ENCODE results near the gene PRKAB2.
"Not testable (repeated sequence)": the region's sequence is repeated elsewhere in the genome, so short reads cannot be mapped to it uniquely, and the experiment has no call there.

The PRKAB2 gene

DNA sequence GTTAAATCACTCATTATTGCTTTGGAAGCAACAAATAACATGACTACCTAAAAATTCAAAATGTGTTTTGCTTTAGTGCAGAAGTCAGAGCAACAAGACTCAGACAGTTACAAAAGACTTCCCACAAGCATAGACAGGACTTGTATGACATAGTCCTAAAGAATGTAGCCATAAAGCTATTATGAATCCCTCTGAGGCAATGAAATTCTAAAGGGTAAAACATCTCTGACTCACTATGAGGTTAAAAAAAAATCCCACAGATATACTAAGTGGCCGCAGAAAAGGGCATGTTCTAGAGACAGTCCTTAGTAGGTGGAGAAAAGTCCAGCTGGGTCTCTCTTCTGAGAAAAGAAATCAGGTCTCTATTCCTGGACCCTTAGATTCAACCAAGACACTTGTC lies 4.9 kb downstream of the PRKAB2 start:
- no peak overlapping the region for H3K4me3 ChIP-seq (replicated peaks in 1 of 2; ENCODE audit: low read depth in 2 of 2, low read length in 2 of 2)
- TF ChIP-seq CTCF (IDR thresholded peaks at IDR 0.05; ENCODE audit: low read depth, low read length) = no peak

GRCh38 chr1:147163019-147163418 lies 9.3 kb downstream of the PRKAB2 start:
- no peak overlapping the region for H3K4me3 ChIP-seq (replicated peaks in 1 of 2; ENCODE audit: low read depth in 2 of 2, low read length in 2 of 2)
- TF ChIP-seq CTCF (IDR thresholded peaks at IDR 0.05; ENCODE audit: low read depth, low read length) = no peak

More for the DNA sequence above, 4.9 kb downstream of the PRKAB2 start:
- DNase-seq (ENCODE audit: low read depth in 2 of 2) = peak; percentile 91 to 97

GRCh38 chr1:147162093-147162492 lies 10.2 kb downstream of the PRKAB2 start:
- TF ChIP-seq CTCF (IDR thresholded peaks at IDR 0.05; ENCODE audit: low read depth, low read length) = no peak

More at GRCh38 chr1:147163019-147163418, 9.3 kb downstream of the PRKAB2 start:
- no peak for DNase-seq (ENCODE audit: low read depth in 2 of 2)

DNA sequence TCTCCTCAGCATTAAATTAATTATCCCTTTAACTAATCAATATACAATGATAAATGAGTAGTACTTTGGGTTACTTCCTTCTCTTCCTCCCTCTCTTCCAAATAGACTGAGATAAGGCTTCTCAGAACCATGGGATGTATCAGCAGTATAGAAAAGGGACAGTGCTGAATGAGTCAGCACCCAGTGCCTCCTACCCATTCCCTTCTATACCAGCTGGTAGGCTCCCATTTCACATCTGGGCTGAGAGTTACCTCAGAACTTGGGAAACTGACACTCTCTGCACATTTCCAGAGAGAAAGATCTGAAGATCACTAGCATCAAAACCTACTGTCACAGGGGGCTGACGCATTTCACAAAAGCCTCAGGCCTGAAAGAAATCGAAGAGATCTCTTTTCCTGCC lies 15.2 kb downstream of the PRKAB2 start:
- DNase-seq (ENCODE audit: low read depth in 2 of 2) = peak in 1 of 2 donors; percentile 23
- H3K4me3 ChIP-seq (replicated peaks in 1 of 2; ENCODE audit: low read depth in 2 of 2, low read length in 2 of 2) = not testable (repeated sequence)

More at GRCh38 chr1:147162093-147162492, 10.2 kb downstream of the PRKAB2 start:
- DNase-seq (ENCODE audit: low read depth in 2 of 2) = no peak
- H3K4me3 ChIP-seq (replicated peaks in 1 of 2; ENCODE audit: low read depth in 2 of 2, low read length in 2 of 2) = no peak overlapping the region

DNA sequence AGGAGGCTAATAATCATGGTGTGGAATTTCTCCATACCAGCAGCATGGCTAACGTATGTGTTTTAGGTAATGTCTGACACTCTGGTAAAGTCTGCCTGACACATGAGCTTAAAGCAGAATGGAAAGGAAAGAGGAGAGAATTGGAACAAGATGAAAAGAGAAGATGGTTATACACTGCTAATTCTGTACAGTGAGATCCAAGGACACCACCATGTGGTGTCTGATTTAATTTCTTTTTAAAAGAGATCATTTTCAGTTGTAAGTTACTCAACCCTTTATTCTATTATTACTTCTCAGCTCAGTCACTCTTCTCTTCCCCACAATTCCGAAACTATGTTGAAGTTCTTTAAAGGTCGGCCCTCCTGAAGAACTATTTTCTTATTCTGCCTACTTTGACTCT lies 15.6 kb downstream of the PRKAB2 start:
- no peak for DNase-seq (ENCODE audit: low read depth in 2 of 2)
- H3K4me3 ChIP-seq (replicated peaks in 1 of 2; ENCODE audit: low read depth in 2 of 2, low read length in 2 of 2) = no peak overlapping the region
- no peak for TF ChIP-seq CTCF (IDR thresholded peaks at IDR 0.05; ENCODE audit: low read depth, low read length)

DNA sequence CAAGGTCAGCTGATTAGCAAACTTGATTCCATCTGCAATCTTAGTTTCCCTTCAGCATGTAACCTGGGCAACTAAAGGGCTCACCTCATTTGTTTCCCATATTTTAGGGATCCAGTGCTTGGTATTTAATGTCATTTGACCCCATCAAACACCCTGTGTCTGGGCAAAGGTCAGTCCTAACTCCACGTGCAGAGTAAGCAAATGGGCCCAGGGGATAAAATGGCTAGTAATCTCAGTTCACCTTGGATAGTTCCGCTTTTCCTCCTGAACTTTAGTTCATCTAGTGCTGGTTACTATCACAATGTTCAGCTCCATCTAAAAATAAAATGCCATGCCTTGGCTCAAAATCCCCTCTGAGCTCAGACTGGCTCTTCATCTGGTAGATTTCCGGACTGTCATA lies 19.5 kb downstream of the PRKAB2 start:
- DNase-seq (ENCODE audit: low read depth in 2 of 2) = no peak
- TF ChIP-seq CTCF (IDR thresholded peaks at IDR 0.05; ENCODE audit: low read depth, low read length) = no peak
- no peak overlapping the region for H3K4me3 ChIP-seq (replicated peaks in 1 of 2; ENCODE audit: low read depth in 2 of 2, low read length in 2 of 2)

DNA sequence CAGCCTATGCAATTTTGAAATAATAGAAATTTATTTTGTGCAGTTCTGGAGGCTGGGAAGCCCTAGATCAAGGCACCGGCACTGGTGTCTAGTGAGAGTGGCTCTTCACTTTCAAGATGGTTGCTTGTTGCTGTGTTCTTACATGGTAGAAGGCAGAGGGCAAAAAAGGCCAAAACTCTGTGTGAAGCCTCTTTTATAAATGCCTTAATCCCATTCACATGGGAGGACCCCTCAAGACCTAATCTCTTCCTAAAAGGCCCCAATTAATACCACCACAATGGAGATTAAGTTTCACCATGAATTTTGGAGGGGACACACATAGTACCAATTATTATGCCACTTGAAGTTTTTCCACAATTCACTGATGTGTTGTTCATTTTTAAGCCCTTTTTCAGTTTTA lies 21.0 kb downstream of the PRKAB2 start:
- no peak overlapping the region for H3K4me3 ChIP-seq (replicated peaks in 1 of 2; ENCODE audit: low read depth in 2 of 2, low read length in 2 of 2)
- DNase-seq (ENCODE audit: low read depth in 2 of 2) = no peak
- TF ChIP-seq CTCF (IDR thresholded peaks at IDR 0.05; ENCODE audit: low read depth, low read length) = no peak

All from cardiac fibroblast (primary cell).